HepG2 (cell line): ENCODE data around the gene PPRC1. TPM values are rescaled to one million over a fixed set of nuclear protein-coding genes. Genes with fewer than 3 reads are reported as not detected.

Source experiments
- ATAC-seq: fragments of 200-7000 bp; cut with Tn5 transposase; 3 replicates; pipeline ENCODE4 v1.9.1; 2020; ENCODE audit warnings: mild to moderate bottlenecking, moderate library complexity
- BruUV-seq: library from RNA; stranded (reverse); fragments of 400-500 nt; replicated peaks from 2 replicates; lab custom pipeline; 2021; lab: Mats Ljungman, UMichigan
- CTCF ChIA-PET: fragments of 300-600 bp; formaldehyde crosslinking; extraction: SDS; loops from one replicate; lab custom pipeline; 2021; ENCODE audit warnings: low total read pairs, inconsistent platforms, low intra/inter-chr PET ratio; lab: Yijun Ruan, JAX
- POLR2A ChIA-PET: fragments of 350-600 bp; sonication (Branson Sonifier 250); formaldehyde crosslinking; loops from one replicate; lab custom pipeline; 2020; ENCODE audit warnings: antibody characterized with exemption, inconsistent platforms; lab: Yijun Ruan, JAX
- DNase-seq: peaks from one replicate; pipeline ENCODE4 v3.0.0-alpha.2; 2015; ENCODE audit warnings: low spot score
- FAIRE-seq: peaks from 3 replicates; lab custom pipeline; 2011; peaks lifted over from hg19 to GRCh38; lab: Jason Lieb, UNC
- H2AFZ ChIP-seq: one replicate; pipeline ENCODE4 v1.6.1; 2011; ENCODE audit warnings: low read length, inconsistent platforms
- H3K27ac ChIP-seq: fragments of 300-600 bp; 3 replicates; pipeline ENCODE4 v1.8.0; 2011; ENCODE audit warnings: mixed run types, mild to moderate bottlenecking, mixed read lengths, low read length, inconsistent platforms; ENCODE audit not compliant: insufficient read depth; ENCODE audit errors: extremely low read length
- H3K27me3 ChIP-seq, 2 experiments: fragments of 200-600 bp in 1 of 2; 2 replicates in 1 of 2; 3 replicates in 1 of 2; pipeline versions ENCODE4 v1.6.0 to v1.8.0; 2011; ENCODE audit warnings: low read length in 2 of 2, mild to moderate bottlenecking in 2 of 2, moderate library complexity in 2 of 2, inconsistent platforms in 1 of 2; ENCODE audit not compliant: insufficient read depth in 2 of 2, control insufficient read depth in 1 of 2
- H3K36me3 ChIP-seq, 2 experiments: fragments of 200-600 bp in 1 of 2; replicated peaks in 1 of 2; 2 replicates in 1 of 2; 3 replicates in 1 of 2; pipeline versions ENCODE4 v1.5.1 to v1.8.0; 2011; ENCODE audit warnings: low read length in 2 of 2, inconsistent platforms in 1 of 2; ENCODE audit not compliant: insufficient read depth in 2 of 2, control insufficient read depth in 1 of 2
- H3K4me1 ChIP-seq: 2 replicates; pipeline ENCODE4 v1.5.1; 2012; ENCODE audit warnings: low read length, inconsistent platforms; ENCODE audit not compliant: insufficient read depth
- H3K4me2 ChIP-seq: 2 replicates; pipeline ENCODE4 v1.6.0; 2011; ENCODE audit warnings: low read depth, low read length, inconsistent platforms
- H3K4me3 ChIP-seq, 3 experiments: fragments of 200-600 bp in 1 of 3; sonication (generic), shearing (Covaris generic) in 1 of 3; replicated peaks in 1 of 3; 2 replicates each; pipeline ENCODE4 v1.5.1; 2011 to 2016; ENCODE audit warnings: low read length in 3 of 3, inconsistent platforms in 2 of 3, low read depth in 2 of 3, mild to moderate bottlenecking in 2 of 3, control low read depth in 1 of 3, mixed read lengths in 1 of 3; ENCODE audit not compliant: insufficient read depth in 1 of 3
- H3K79me2 ChIP-seq: one replicate; pipeline ENCODE4 v1.6.1; 2011; ENCODE audit warnings: low read length, inconsistent platforms; ENCODE audit not compliant: insufficient read depth
- H3K9ac ChIP-seq: 2 replicates; pipeline ENCODE4 v1.6.0; 2011; ENCODE audit warnings: mild to moderate bottlenecking, low read depth, low read length, inconsistent platforms; ENCODE audit not compliant: insufficient read depth
- H3K9me3 ChIP-seq: 2 replicates; pipeline ENCODE4 v1.5.1; 2012; ENCODE audit warnings: mild to moderate bottlenecking, low read length
- H4K20me1 ChIP-seq: 2 replicates; pipeline ENCODE4 v1.6.0; 2011; ENCODE audit warnings: inconsistent platforms, mild to moderate bottlenecking, low read length, moderate library complexity; ENCODE audit not compliant: insufficient read depth
- CHD2 ChIP-seq: IDR thresholded peaks from 2 replicates; pipeline ENCODE4 v1.6.1; 2011; ENCODE audit warnings: low read depth, low read length, improper control_type of control experiment
- FOXK2 ChIP-seq: fragments of 450-650 bp; IDR thresholded peaks from 2 replicates; pipeline ENCODE4 v1.6.1; 2016
- SAFB2 ChIP-seq: sonication (generic); formaldehyde crosslinking; IDR thresholded peaks from 2 replicates; pipeline ENCODE4 v1.5.1; 2020; ENCODE audit warnings: missing genetic modification reagents, low read depth, mild to moderate bottlenecking, borderline replicate concordance
- YEATS4 ChIP-seq: sonication (generic); formaldehyde crosslinking; IDR thresholded peaks from 2 replicates; pipeline ENCODE4 v1.4.0; 2020; ENCODE audit warnings: missing genetic modification reagents, borderline replicate concordance
- ZFX ChIP-seq: sonication (generic); formaldehyde crosslinking; IDR thresholded peaks from 2 replicates; pipeline ENCODE4 v1.4.0; 2020; ENCODE audit warnings: mild to moderate bottlenecking, low read depth, missing genetic modification reagents, moderate library complexity
- ZMAT5 ChIP-seq: sonication (generic); formaldehyde crosslinking; IDR thresholded peaks from 2 replicates; pipeline ENCODE4 v1.5.0; 2020; ENCODE audit warnings: mild to moderate bottlenecking, low read depth, missing genetic modification reagents, borderline replicate concordance
- ZNF280D ChIP-seq: sonication (generic); formaldehyde crosslinking; IDR thresholded peaks from 2 replicates; pipeline ENCODE4 v1.5.1; 2020; ENCODE audit warnings: mild to moderate bottlenecking, missing genetic modification reagents
- WGBS: methylation state at CpG from one replicate; pipeline ENCODE4 v1.1.6; 2017; ENCODE audit warnings: low lambda C conversion rate; 5-methylcytosine and 5-hydroxymethylcytosine counted together
- in situ Hi-C: cut with HindIII; loops from 2 replicates; pipeline ENCODE4 v1.10.0; 2017; ENCODE audit warnings: low pct_unique_long_range_greater_than_20kb; ENCODE audit not compliant: extremely low pct_ligation_motif_present
- intact Hi-C: fragments of 100-400 bp; cut with micrococcal nuclease; formaldehyde crosslinking; loops from one replicate; pipeline ENCODE4 v1.10.0; 2022; ENCODE audit not compliant: unreplicated experiment
- polyA plus RNA-seq, 8 experiments: library from polyadenylated mRNA; depleted of rRNA in 3 of 8; stranded (reverse) in 7 of 8; unstranded in 1 of 8; fragments of >200 nt; fragmentation: Illumina TruSeq in 4 of 8; extraction: Trizol in 4 of 8; gene quantifications; 2 replicates each; pipeline versions ENCODE4 v1.2.1 to v1.2.3, GENCODE V29; 2011 to 2016; ENCODE audit warnings: low read depth in 4 of 8, missing spikeins in 1 of 8, mixed read lengths in 1 of 8; ENCODE audit not compliant: insufficient read depth in 1 of 8
- total RNA-seq, 5 experiments: library from RNA; depleted of rRNA; stranded (reverse); fragments of >200 nt; fragmentation: Illumina TruSeq; extraction: Trizol; gene quantifications; 2 replicates each; pipeline ENCODE4 v1.2.3, GENCODE V29; 2016; ENCODE audit warnings: low read depth in 1 of 5

Gene PPRC1
- total and polyA plus RNA-seq, 2 of the 13 experiments (the other 11 are each of a cell fraction or from before 2014, with no cell fraction given): 18.7 to 24.2 TPM

DNA sequence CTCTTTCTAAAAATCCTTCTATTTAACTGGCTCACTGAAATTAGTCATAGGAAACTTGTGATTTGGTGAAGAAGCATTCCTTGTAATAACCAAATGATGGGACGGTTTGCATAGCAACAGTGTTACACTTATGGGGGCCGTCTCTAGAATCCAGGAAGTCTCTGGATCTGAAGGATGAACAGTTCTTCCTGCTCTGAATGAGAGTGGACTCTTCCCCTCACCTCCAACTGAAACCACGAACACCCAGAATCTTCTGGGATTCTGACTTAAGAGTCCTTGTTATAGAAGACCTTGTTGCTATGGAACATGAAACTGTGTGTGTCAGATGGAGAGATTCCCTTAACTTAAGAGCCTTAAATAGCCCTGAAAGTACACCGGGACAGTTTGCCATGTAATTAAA is 42.6 kb downstream of the PPRC1 start:
- BruUV-seq: no TSS peak
- DNase-seq: no peak
- WGBS: 12% methylated on average over 4 of the region's 4 CpGs
- Histone ChIP-seq H4K20me1 (no peaks in the 10 kb centered on the region), H3K9me3 (no peaks in the 10 kb centered on the region), H3K9ac (no peak overlapping the region), H3K4me3 (no peak overlapping the region), H3K4me2 (no peak overlapping the region), H3K4me1 (no peaks in the 10 kb centered on the region), H3K36me3 (no peaks in the 10 kb centered on the region), H3K27ac (no peak overlapping the region), H3K27me3 (peaks cover 0 to 14% of the 10 kb centered on the region in 2 experiments; a peak in 4 of 5 replicates), H3K79me2 (no peaks in the 10 kb centered on the region), H2AFZ (no peak overlapping the region)
- intact Hi-C loops (no loop called here), in situ Hi-C loops (no loop called here)
- ChIA-PET CTCF (no interaction called here), POLR2A (no interaction called here)
- no peak for FAIRE-seq
- TF ChIP-seq SAFB2 (CRISPR knock-in tag): no peak
- no peak for TF ChIP-seq FOXK2
- no peak for TF ChIP-seq ZFX (CRISPR knock-in tag)
- no peak for TF ChIP-seq CHD2
- no peak for TF ChIP-seq YEATS4
- TF ChIP-seq ZMAT5 (CRISPR knock-in tag): no peak
- TF ChIP-seq ZNF280D (CRISPR knock-in tag): no peak
- no peak for ATAC-seq
